ENCODE results near the gene IGSF21. TPM values are rescaled to one million over a fixed set of nuclear protein-coding genes. Genes with fewer than 3 reads are reported as not detected.

Gene IGSF21
- total and polyA plus RNA-seq, 2 of the 4 experiments (the other 2 are of a cell fraction) = not detected

DNA sequence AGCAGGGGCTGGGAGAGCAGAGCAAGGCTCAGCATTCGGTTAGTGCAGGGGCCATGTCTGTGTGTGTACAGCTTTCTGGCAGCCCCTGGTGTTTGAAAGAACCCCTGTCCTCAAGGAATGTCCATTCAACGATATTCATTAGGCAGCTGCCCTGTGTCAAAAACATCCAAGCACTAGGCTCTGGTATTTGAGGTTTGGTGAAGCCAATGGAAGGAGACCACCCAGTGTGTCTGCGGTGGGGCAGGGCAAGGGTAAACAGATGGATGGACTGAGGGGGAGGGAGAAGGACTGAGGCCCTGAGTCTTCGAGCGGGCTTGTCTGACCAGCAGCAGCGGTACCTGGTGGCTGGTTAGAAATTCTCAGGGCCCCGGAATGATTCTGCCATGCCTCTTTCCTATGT lies 217.5 kb downstream of the IGSF21 start:
- in situ Hi-C loops (cut with MboI; ENCODE audit: low sequenced_read_pairs) = no loop called here
- no peak for TF ChIP-seq MXI1 (IDR thresholded peaks at IDR 0.05; ENCODE audit: borderline replicate concordance, low read depth, low read length)
- TF ChIP-seq RFX5 (IDR thresholded peaks at IDR 0.05; ENCODE audit: low read depth, low read length) = no peak
- no peak for TF ChIP-seq NFE2L2 (IDR thresholded peaks at IDR 0.05; ENCODE audit: low read depth, low read length)
- TF ChIP-seq MAFK (IDR thresholded peaks at IDR 0.05; ENCODE audit: low read depth, low read length) = no peak
- TF ChIP-seq CEBPB (IDR thresholded peaks at IDR 0.05; ENCODE audit: low read depth, low read length) = no peak
- TF ChIP-seq CHD1 (IDR thresholded peaks at IDR 0.05; ENCODE audit: low read depth, low read length) = no peak
- no peak for TF ChIP-seq FOS (IDR thresholded peaks at IDR 0.05; ENCODE audit: low read depth, low read length)
- TF ChIP-seq, protein P1, sequence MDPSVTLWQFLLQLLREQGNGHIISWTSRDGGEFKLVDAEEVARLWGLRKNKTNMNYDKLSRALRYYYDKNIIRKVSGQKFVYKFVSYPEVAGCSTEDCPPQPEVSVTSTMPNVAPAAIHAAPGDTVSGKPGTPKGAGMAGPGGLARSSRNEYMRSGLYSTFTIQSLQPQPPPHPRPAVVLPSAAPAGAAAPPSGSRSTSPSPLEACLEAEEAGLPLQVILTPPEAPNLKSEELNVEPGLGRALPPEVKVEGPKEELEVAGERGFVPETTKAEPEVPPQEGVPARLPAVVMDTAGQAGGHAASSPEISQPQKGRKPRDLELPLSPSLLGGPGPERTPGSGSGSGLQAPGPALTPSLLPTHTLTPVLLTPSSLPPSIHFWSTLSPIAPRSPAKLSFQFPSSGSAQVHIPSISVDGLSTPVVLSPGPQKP (IDR thresholded peaks at IDR 0.05; ENCODE audit: borderline replicate concordance, low read depth, low read length) = no peak
- TF ChIP-seq SMC3 (IDR thresholded peaks at IDR 0.05; ENCODE audit: low read depth, low read length) = no peak
- no peak for TF ChIP-seq MAZ (IDR thresholded peaks at IDR 0.05; ENCODE audit: borderline replicate concordance, low read depth, low read length)
- no peak for TF ChIP-seq BHLHE40 (IDR thresholded peaks at IDR 0.05; ENCODE audit: low read depth, low read length)
- no peak for TF ChIP-seq RAD21 (IDR thresholded peaks at IDR 0.05; ENCODE audit: low read length)
- no peak for TF ChIP-seq POLR2A (IDR thresholded peaks at IDR 0.05; ENCODE audit: low read depth, low read length)
- no peak for TF ChIP-seq RCOR1 (IDR thresholded peaks at IDR 0.05; ENCODE audit: insufficient replicate concordance, low read length)

More for the DNA sequence above, 217.5 kb downstream of the IGSF21 start:
- no peak overlapping the region for H2AFZ ChIP-seq (replicated peaks; ENCODE audit: low read length, poor library complexity)
- H3K14ac ChIP-seq (replicated peaks; ENCODE audit: low read depth, low read length) = no peak overlapping the region
- no peak overlapping the region for H2BK20ac ChIP-seq (ENCODE audit: low read depth, low read length)
- ATAC-seq (ENCODE audit: low read depth) = no peak
- H3K9me1 ChIP-seq (ENCODE audit: insufficient read depth, low read length) = no peaks in the 10 kb centered on the region
- DNase-seq = no peak
- no peak overlapping the region for H3K4ac ChIP-seq (ENCODE audit: low read depth, low read length)
- H3K27ac ChIP-seq (ENCODE audit: insufficient read depth, low read length) = no peak overlapping the region
- H3K23ac ChIP-seq (ENCODE audit: low read depth, low read length) = no peak overlapping the region
- H4K8ac ChIP-seq (ENCODE audit: low read depth in 2 of 2, low read length in 2 of 2) = no peak overlapping the region
- no peak overlapping the region for H3K4me2 ChIP-seq (ENCODE audit: low read depth, low read length)
- BruUV-seq (replicated peaks) = no TSS peak
- no peak overlapping the region for H3K56ac ChIP-seq (ENCODE audit: extremely low read depth, insufficient read depth, low read length)
- H2AK5ac ChIP-seq (ENCODE audit: low read depth, low read length) = no peak overlapping the region
- no peak overlapping the region for H3K18ac ChIP-seq (ENCODE audit: low read depth, low read length)
- H2BK15ac ChIP-seq (ENCODE audit: low read depth, low read length) = no peak overlapping the region
- 0% methylated on average over 2 of the region's 7 CpGs; no CpG with 5 or more reads in 1 of the 2 experiments for WGBS, 2 experiments (ENCODE audit: extremely low coverage in 2 of 2, insufficient read length in 1 of 2)
- ChIA-PET POLR2A (ENCODE audit: unreplicated experiment) (no interaction called here), CTCF (no interaction called here)
- peaks cover 47% of the 10 kb centered on the region for H3K9me3 ChIP-seq (ENCODE audit: control insufficient read depth, insufficient read depth, low read length)
- H4K91ac ChIP-seq (ENCODE audit: insufficient read depth, low read depth, low read length) = no peak overlapping the region
- H3K27me3 ChIP-seq (ENCODE audit: control insufficient read depth, insufficient read depth, low read length) = no peaks in the 10 kb centered on the region
- H3K9ac ChIP-seq (ENCODE audit: low read depth, low read length) = no peak overlapping the region
- no peak overlapping the region for H2BK120ac ChIP-seq (ENCODE audit: low read depth, low read length)
- no peaks in the 10 kb centered on the region for H3K4me1 ChIP-seq (ENCODE audit: control insufficient read depth, insufficient read depth, low read length)
- H2BK5ac ChIP-seq (ENCODE audit: low read depth, low read length, poor library complexity, severe bottlenecking) = no peak overlapping the region
- H4K20me1 ChIP-seq (ENCODE audit: insufficient read depth, low read length) = no peaks in the 10 kb centered on the region
- no peaks in the 10 kb centered on the region for H3K36me3 ChIP-seq (ENCODE audit: control insufficient read depth, insufficient read depth, low read length)
- H3K4me3 ChIP-seq (ENCODE audit: insufficient read depth, low read depth, low read length) = no peak overlapping the region
- intact Hi-C loops (cut with micrococcal nuclease) (no loop called here), dilution Hi-C loops (cut with HindIII; ENCODE audit: low sequenced_read_pairs, unreplicated experiment) (no loop called here)
- no peak overlapping the region for H2AK9ac ChIP-seq (replicated peaks; ENCODE audit: low read depth, low read length, poor library complexity)
- H3K79me1 ChIP-seq (ENCODE audit: low read depth in 1 of 2, low read length in 2 of 2) = no peaks in the 10 kb centered on the region
- H4K5ac ChIP-seq (ENCODE audit: low read depth, low read length) = no peak overlapping the region

Measured in IMR-90 (cell line).